H1 (cell line): ENCODE results near the gene NOVA1. TPM values are rescaled to one million over a fixed set of nuclear protein-coding genes. Genes with fewer than 3 reads are reported as not detected.

Source experiments
- CTCF ChIA-PET: fragments of 300-600 bp; sonication (Branson Sonifier 250); formaldehyde crosslinking; loops from one replicate; lab custom pipeline; 2021; ENCODE audit not compliant: partially characterized antibody; lab: Charles Lee
- POLR2A ChIA-PET: fragments of 300-600 bp; sonication (Branson Sonifier 250); formaldehyde crosslinking; loops from one replicate; lab custom pipeline; 2021; ENCODE audit warnings: inconsistent platforms; ENCODE audit not compliant: partially characterized antibody; lab: Charles Lee
- DNase-seq, 2 experiments: peaks; one replicate each; pipeline versions ENCODE4 v3.0.0 to v3.0.0-alpha.2; 2010 to 2022; ENCODE audit warnings: low spot score in 2 of 2, low read depth in 1 of 2, mixed read lengths in 1 of 2
- FAIRE-seq: peaks from 2 replicates; lab custom pipeline; 2011; peaks lifted over from hg19 to GRCh38; lab: Jason Lieb, UNC
- H2AFZ ChIP-seq: 2 replicates; pipeline ENCODE4 v1.8.1; 2012; ENCODE audit warnings: low read length, inconsistent platforms
- H2AK5ac ChIP-seq: 2 replicates; pipeline ENCODE4 v1.6.1; 2013; ENCODE audit warnings: low read depth, low read length
- H2BK120ac ChIP-seq: replicated peaks from 2 replicates; pipeline ENCODE3; 2013; ENCODE audit warnings: low read depth, low read length, inconsistent platforms
- H2BK12ac ChIP-seq: 2 replicates; pipeline ENCODE4 v1.6.1; 2013; ENCODE audit warnings: low read depth, low read length
- H2BK15ac ChIP-seq: 2 replicates; pipeline ENCODE4 v1.6.1; 2013; ENCODE audit warnings: low read length
- H2BK20ac ChIP-seq: 2 replicates; pipeline ENCODE4 v1.6.1; 2013; ENCODE audit warnings: low read length
- H2BK5ac ChIP-seq: 2 replicates; pipeline ENCODE4 v1.6.1; 2013; ENCODE audit warnings: low read depth, low read length
- H3K14ac ChIP-seq: 2 replicates; pipeline ENCODE4 v1.6.1; 2013; ENCODE audit warnings: inconsistent platforms; ENCODE audit not compliant: insufficient read length
- H3K18ac ChIP-seq: 2 replicates; pipeline ENCODE4 v1.6.1; 2013; ENCODE audit warnings: low read length; ENCODE audit errors: extremely low read depth
- H3K23ac ChIP-seq: 2 replicates; pipeline ENCODE4 v1.6.1; 2013; ENCODE audit warnings: inconsistent platforms; ENCODE audit not compliant: insufficient read length
- H3K23me2 ChIP-seq: 2 replicates; pipeline ENCODE4 v1.6.1; 2013; ENCODE audit warnings: low read depth, low read length
- H3K27ac ChIP-seq: 2 replicates; pipeline ENCODE4 v1.6.1; 2011; ENCODE audit warnings: low read depth, low read length, inconsistent platforms
- H3K27me3 ChIP-seq, 4 experiments: replicated peaks in 1 of 4; 1 replicate in 1 of 4; 2 replicates in 3 of 4; pipeline versions ENCODE4 v1.6.1 to v1.8.1; 2011 to 2013; ENCODE audit warnings: low read length in 3 of 4, mild to moderate bottlenecking in 3 of 4, inconsistent platforms in 2 of 4, mixed read lengths in 2 of 4, moderate library complexity in 1 of 4; ENCODE audit not compliant: control insufficient read depth in 3 of 4, insufficient read depth in 3 of 4; ENCODE audit errors: extremely low read depth in 1 of 4
- H3K36me3 ChIP-seq, 4 experiments: 2 replicates each; pipeline versions ENCODE4 v1.6.1 to v1.8.1; 2011 to 2013; ENCODE audit warnings: mild to moderate bottlenecking in 4 of 4, low read length in 3 of 4, moderate library complexity in 2 of 4, control low read depth in 1 of 4, inconsistent platforms in 1 of 4; ENCODE audit not compliant: insufficient read depth in 4 of 4, control insufficient read depth in 2 of 4
- H3K4ac ChIP-seq: replicated peaks from 2 replicates; pipeline ENCODE3; 2013; ENCODE audit warnings: low read length, low read depth, mixed read lengths, inconsistent platforms; ENCODE audit not compliant: insufficient read length
- H3K4me1 ChIP-seq, 4 experiments: replicated peaks in 1 of 4; 1 replicate in 1 of 4; 2 replicates in 3 of 4; pipeline versions ENCODE4 v1.6.1 to v1.8.1; 2011 to 2013; ENCODE audit warnings: low read length in 3 of 4, inconsistent platforms in 2 of 4, mixed read lengths in 1 of 4; ENCODE audit not compliant: insufficient read depth in 4 of 4, control insufficient read depth in 3 of 4
- H3K4me2 ChIP-seq, 2 experiments: 2 replicates each; pipeline versions ENCODE4 v1.6.1 to v1.8.1; 2011 to 2013; ENCODE audit warnings: low read depth in 2 of 2, low read length in 2 of 2, control low read depth in 1 of 2, inconsistent platforms in 1 of 2, mild to moderate bottlenecking in 1 of 2; ENCODE audit not compliant: insufficient read depth in 1 of 2
- H3K4me3 ChIP-seq, 4 experiments: fragments of 200-600, 300-600 bp in 1 of 4; sonication (generic), shearing (Covaris generic), sonication (Bioruptor Twin) in 1 of 4; 2 replicates each; pipeline versions ENCODE4 v1.5.1 to v1.8.1; 2011 to 2016; ENCODE audit warnings: low read length in 4 of 4, low read depth in 3 of 4, control low read depth in 2 of 4, inconsistent platforms in 2 of 4, mild to moderate bottlenecking in 2 of 4, mixed read lengths in 1 of 4, moderate library complexity in 1 of 4; ENCODE audit not compliant: insufficient read depth in 2 of 4; ENCODE audit errors: extremely low read depth in 1 of 4
- H3K56ac ChIP-seq: replicated peaks from 2 replicates; pipeline ENCODE3; 2013; ENCODE audit warnings: low read depth, mild to moderate bottlenecking, mixed read lengths, low read length, inconsistent platforms; ENCODE audit not compliant: insufficient read length
- H3K79me1 ChIP-seq: 2 replicates; pipeline ENCODE4 v1.6.1; 2013; ENCODE audit warnings: low read depth, low read length, control low read depth
- H3K79me2 ChIP-seq, 2 experiments: 2 replicates each; pipeline versions ENCODE4 v1.6.1 to v1.8.1; 2012 to 2013; ENCODE audit warnings: low read length in 2 of 2, mild to moderate bottlenecking in 2 of 2, inconsistent platforms in 1 of 2; ENCODE audit not compliant: insufficient read depth in 2 of 2, control insufficient read depth in 1 of 2
- H3K9ac ChIP-seq, 4 experiments: replicated peaks in 1 of 4; 1 replicate in 1 of 4; 2 replicates in 3 of 4; pipeline versions ENCODE4 v1.6.1 to v1.8.1; 2011 to 2013; ENCODE audit warnings: low read depth in 3 of 4, low read length in 3 of 4, control low read depth in 2 of 4, mild to moderate bottlenecking in 2 of 4, moderate library complexity in 2 of 4, inconsistent platforms in 1 of 4; ENCODE audit errors: extremely low read depth in 1 of 4
- H3K9me3 ChIP-seq, 2 experiments: 2 replicates each; pipeline versions ENCODE4 v1.6.1 to v1.8.1; 2012 to 2013; ENCODE audit warnings: mild to moderate bottlenecking in 2 of 2, moderate library complexity in 2 of 2, control low read depth in 1 of 2, inconsistent platforms in 1 of 2, low read depth in 1 of 2, low read length in 1 of 2, mixed read lengths in 1 of 2; ENCODE audit not compliant: insufficient read depth in 2 of 2
- H4K20me1 ChIP-seq, 2 experiments: replicated peaks in 1 of 2; 2 replicates each; pipeline versions ENCODE3 to v1.8.1; 2011 to 2013; ENCODE audit warnings: inconsistent platforms in 2 of 2, low read length in 2 of 2, mild to moderate bottlenecking in 1 of 2; ENCODE audit not compliant: insufficient read depth in 2 of 2, control insufficient read depth in 1 of 2
- H4K5ac ChIP-seq: 2 replicates; pipeline ENCODE4 v1.6.1; 2013; ENCODE audit warnings: low read length, low read depth, mixed read lengths, inconsistent platforms; ENCODE audit not compliant: insufficient read length
- H4K8ac ChIP-seq: 2 replicates; pipeline ENCODE4 v1.8.0; 2013; ENCODE audit warnings: mild to moderate bottlenecking, moderate library complexity, low read length, inconsistent platforms; ENCODE audit not compliant: insufficient read depth; ENCODE audit errors: extremely low read depth
- H4K91ac ChIP-seq: replicated peaks from 2 replicates; pipeline ENCODE3; 2013; ENCODE audit warnings: low read length, mixed read lengths, inconsistent platforms; ENCODE audit not compliant: insufficient read length
- CHD1 ChIP-seq: IDR thresholded peaks from 2 replicates; pipeline ENCODE4 v1.6.1; 2012; ENCODE audit warnings: low read depth, low read length, improper control_type of control experiment
- SP2 ChIP-seq: IDR thresholded peaks from 2 replicates; pipeline ENCODE4 v1.6.1; 2012; ENCODE audit warnings: mild to moderate bottlenecking, low read length, inconsistent platforms
- WGBS, 2 experiments: shearing (Covaris generic) in 1 of 2; methylation state at CpG; one replicate each; pipeline versions ENCODE4 v1.1.6 to v1.1.7; 2013 to 2015; ENCODE audit warnings: low lambda C conversion rate in 2 of 2, mixed read lengths in 2 of 2, inconsistent platforms in 1 of 2, low coverage in 1 of 2, missing lambda C conversion rate in 1 of 2; ENCODE audit not compliant: insufficient replicate concordance in 2 of 2, insufficient coverage in 1 of 2, insufficient read length in 1 of 2; ENCODE audit errors: extremely low coverage in 1 of 2, missing lambda C conversion rate in 1 of 2; 5-methylcytosine and 5-hydroxymethylcytosine counted together
- polyA plus RNA-seq, 7 experiments: library from polyadenylated mRNA; depleted of rRNA in 3 of 7; stranded (reverse) in 5 of 7; unstranded in 2 of 7; fragments of >200 nt in 5 of 7; fragments of 200-250 nt in 2 of 7; gene quantifications; 1 replicate in 5 of 7; 2 replicates in 1 of 7; 4 replicates in 1 of 7; pipeline versions ENCODE4 v1.2.1 to v1.2.3, GENCODE V29; 2011 to 2013; ENCODE audit warnings: missing spikeins in 2 of 7, mixed read lengths in 2 of 7
- total RNA-seq: library from RNA; stranded (reverse); fragmentation: NEBNext Ultra II Directional; extraction: Animal tissue kit (Norgen Biotek cat#: 25700); gene quantifications from 2 replicates; pipeline ENCODE4 v1.2.1, GENCODE V29; 2021

NOVA1 gene
- total and polyA plus RNA-seq, 2 of the 8 experiments (the other 6 are each of a cell fraction or from before 2014, with no cell fraction given) = 6.8 to 12.7 TPM

DNA sequence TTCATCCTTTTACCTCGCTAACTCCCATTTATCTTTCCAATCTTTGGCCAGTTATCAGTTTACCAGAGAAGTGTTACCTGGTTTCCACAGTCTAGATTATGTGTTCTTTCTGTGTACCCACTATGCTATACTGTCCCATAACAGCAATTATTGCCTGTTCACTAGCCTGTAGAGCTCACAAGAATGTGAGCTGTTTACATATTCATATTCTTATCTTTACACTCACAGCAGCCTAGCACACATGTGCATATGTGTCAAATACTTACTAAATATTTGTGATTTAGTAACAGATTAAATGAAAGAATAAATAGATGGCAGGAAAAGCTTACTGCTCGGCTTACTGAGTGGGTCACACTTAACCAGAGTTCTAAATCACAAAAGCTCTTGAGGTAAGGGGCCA is 97.8 kb downstream of the NOVA1 start:
- Histone ChIP-seq H3K4ac (no peak overlapping the region), H3K9me3 (no peaks in the 10 kb centered on the region), H3K14ac (no peak overlapping the region), H4K91ac (no peak overlapping the region), H2AFZ (no peak overlapping the region), H2BK20ac (no peak overlapping the region), H2BK12ac (no peak overlapping the region), H4K8ac (no peak overlapping the region), H3K23ac (no peak overlapping the region), H2BK5ac (no peak overlapping the region), H3K27ac (no peak overlapping the region), H3K4me1 (no peaks in the 10 kb centered on the region), H3K36me3 (no peaks in the 10 kb centered on the region), H3K23me2 (no peaks in the 10 kb centered on the region), H3K9ac (no peak overlapping the region), H4K5ac (no peak overlapping the region), H3K56ac (no peak overlapping the region), H3K18ac (no peak overlapping the region), H3K79me2 (no peaks in the 10 kb centered on the region), H2BK120ac (no peak overlapping the region), H2AK5ac (no peak overlapping the region), H3K79me1 (no peaks in the 10 kb centered on the region), H3K27me3 (no peaks in the 10 kb centered on the region), H3K4me3 (no peak overlapping the region), H2BK15ac (no peak overlapping the region), H3K4me2 (no peak overlapping the region), H4K20me1 (no peaks in the 10 kb centered on the region)
- 88% methylated on average over 2 of the region's 2 CpGs; no CpG with 5 or more reads in 1 of the 2 experiments for WGBS, 2 experiments
- ChIA-PET POLR2A (no interaction called here), CTCF (no interaction called here)
- TF ChIP-seq SP2 (no peak), CHD1 (no peak)
- FAIRE-seq = no peak
- no peak for DNase-seq
